Nephron (organoid): Measurements from ENCODE around the gene SLC39A10.

Source experiments
- H3K27ac Mint-ChIP-seq, 3 experiments: 2 replicates each; pipeline ENCODE4 v1.8.0; 2020; ENCODE audit warnings: mixed read lengths in 3 of 3, mild to moderate bottlenecking in 2 of 3, moderate library complexity in 1 of 3
- H3K27me3 Mint-ChIP-seq: 2 replicates; pipeline ENCODE4 v1.8.0; 2021; ENCODE audit warnings: low read depth, mild to moderate bottlenecking, moderate library complexity, mixed read lengths
- H3K36me3 Mint-ChIP-seq: 2 replicates; pipeline ENCODE4 v1.8.0; 2020; ENCODE audit warnings: low read depth, mixed read lengths
- H3K4me1 Mint-ChIP-seq: 2 replicates; pipeline ENCODE4 v1.8.0; 2020; ENCODE audit warnings: mixed read lengths
- H3K4me3 Mint-ChIP-seq, 3 experiments: 2 replicates each; pipeline ENCODE4 v1.8.0; 2020; ENCODE audit warnings: mild to moderate bottlenecking in 3 of 3, mixed read lengths in 3 of 3, moderate library complexity in 2 of 3
- H3K9me3 Mint-ChIP-seq: 2 replicates; pipeline ENCODE4 v1.8.0; 2020; ENCODE audit warnings: mixed read lengths
- TF ChIP-seq, protein P1 (sequence below), 3 experiments: fragments of 200-600 bp; sonication (generic); IDR thresholded peaks; one replicate each; pipeline ENCODE4 v1.5.0; 2021; ENCODE audit warnings: antibody characterized with exemption in 3 of 3; ENCODE audit not compliant: unreplicated experiment in 3 of 3

SLC39A10 gene

DNA sequence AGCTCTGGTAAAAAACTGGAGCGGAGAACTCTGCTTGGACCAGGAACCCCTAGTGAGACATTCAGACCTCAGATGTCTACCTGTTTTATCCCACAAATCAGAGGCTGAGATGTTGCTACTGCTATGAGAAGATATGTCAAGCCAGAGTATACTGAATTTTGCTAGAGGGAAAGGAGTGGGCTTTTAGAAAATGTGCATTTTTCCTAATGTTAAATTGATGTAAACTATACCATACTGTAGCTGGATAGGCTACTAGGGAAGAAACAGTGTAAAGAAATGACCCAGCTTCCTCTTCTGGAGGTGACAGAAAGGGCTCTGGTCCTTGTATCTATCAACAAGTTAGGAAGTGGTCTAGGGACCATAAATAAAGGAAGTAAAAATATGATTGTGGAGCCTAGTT is 65.0 kb downstream of the SLC39A10 start:
- H3K27me3 Mint-ChIP-seq, result no peaks in the 10 kb centered on the region
- TF ChIP-seq, protein P1, sequence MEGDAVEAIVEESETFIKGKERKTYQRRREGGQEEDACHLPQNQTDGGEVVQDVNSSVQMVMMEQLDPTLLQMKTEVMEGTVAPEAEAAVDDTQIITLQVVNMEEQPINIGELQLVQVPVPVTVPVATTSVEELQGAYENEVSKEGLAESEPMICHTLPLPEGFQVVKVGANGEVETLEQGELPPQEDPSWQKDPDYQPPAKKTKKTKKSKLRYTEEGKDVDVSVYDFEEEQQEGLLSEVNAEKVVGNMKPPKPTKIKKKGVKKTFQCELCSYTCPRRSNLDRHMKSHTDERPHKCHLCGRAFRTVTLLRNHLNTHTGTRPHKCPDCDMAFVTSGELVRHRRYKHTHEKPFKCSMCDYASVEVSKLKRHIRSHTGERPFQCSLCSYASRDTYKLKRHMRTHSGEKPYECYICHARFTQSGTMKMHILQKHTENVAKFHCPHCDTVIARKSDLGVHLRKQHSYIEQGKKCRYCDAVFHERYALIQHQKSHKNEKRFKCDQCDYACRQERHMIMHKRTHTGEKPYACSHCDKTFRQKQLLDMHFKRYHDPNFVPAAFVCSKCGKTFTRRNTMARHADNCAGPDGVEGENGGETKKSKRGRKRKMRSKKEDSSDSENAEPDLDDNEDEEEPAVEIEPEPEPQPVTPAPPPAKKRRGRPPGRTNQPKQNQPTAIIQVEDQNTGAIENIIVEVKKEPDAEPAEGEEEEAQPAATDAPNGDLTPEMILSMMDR (IDR thresholded peaks at IDR 0.05; ENCODE audit: unreplicated experiment in 3 of 3), result no peak
- H3K4me1 Mint-ChIP-seq, result no peaks in the 10 kb centered on the region
- no peak overlapping the region for H3K27ac Mint-ChIP-seq
- H3K36me3 Mint-ChIP-seq, result peaks cover 43% of the 10 kb centered on the region
- no peaks in the 10 kb centered on the region for H3K9me3 Mint-ChIP-seq
- no peak overlapping the region for H3K4me3 Mint-ChIP-seq

DNA sequence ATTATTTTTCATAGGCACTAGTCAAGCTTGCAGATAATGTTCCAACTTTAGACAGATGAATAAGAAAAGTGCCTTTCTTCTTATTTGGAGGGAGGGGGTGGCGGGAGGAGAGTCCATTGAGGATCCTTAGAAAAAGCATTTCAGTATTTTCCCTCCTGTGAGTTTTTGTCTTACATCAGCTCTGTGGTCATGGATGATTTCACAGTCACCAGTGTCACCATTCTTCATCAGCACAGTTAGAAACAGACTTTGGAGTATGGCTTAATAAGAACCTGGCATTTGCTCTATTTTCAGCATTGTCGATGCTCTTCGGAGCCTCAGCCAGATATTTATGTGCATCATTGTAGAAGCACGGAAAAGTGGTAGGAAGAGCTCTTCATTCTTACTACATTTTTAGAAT is 70.1 kb downstream of the SLC39A10 start:
- TF ChIP-seq, protein P1 (IDR thresholded peaks at IDR 0.05; ENCODE audit: unreplicated experiment in 3 of 3), result no peak
- Mint-ChIP-seq H3K4me3 (no peak overlapping the region), H3K27me3 (no peaks in the 10 kb centered on the region), H3K9me3 (no peaks in the 10 kb centered on the region), H3K27ac (no peak overlapping the region), H3K36me3 (peaks cover 54% of the 10 kb centered on the region), H3K4me1 (peaks cover 13% of the 10 kb centered on the region)

DNA sequence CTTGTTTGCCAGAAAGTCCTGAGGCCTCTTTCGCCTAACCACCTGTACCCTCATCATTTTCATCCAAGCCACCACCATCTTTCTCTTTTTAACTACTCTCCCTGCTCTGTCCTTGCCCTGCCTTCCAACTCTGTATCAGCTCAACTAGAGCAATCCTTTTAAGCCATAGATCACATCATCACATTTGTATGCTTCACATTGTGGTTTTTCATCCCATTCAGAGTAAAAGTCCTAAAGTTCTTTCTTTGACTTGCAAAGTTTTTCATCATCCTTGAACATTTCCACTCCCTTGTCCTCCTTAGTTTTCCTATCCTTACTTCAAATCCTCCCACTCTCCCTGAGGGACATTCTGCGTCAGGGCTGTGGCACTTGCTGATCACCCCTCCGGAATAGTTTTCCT is 73.9 kb downstream of the SLC39A10 start:
- Mint-ChIP-seq H3K27me3 (no peaks in the 10 kb centered on the region), H3K9me3 (no peaks in the 10 kb centered on the region), H3K4me3 (peak overlapping the region in 1 of 3 experiments; percentile 12), H3K27ac (peak overlapping the region; percentile 0 to 91 (median 36)), H3K36me3 (peaks cover 53% of the 10 kb centered on the region), H3K4me1 (peaks cover 13% of the 10 kb centered on the region)
- TF ChIP-seq, protein P1 (IDR thresholded peaks at IDR 0.05; ENCODE audit: unreplicated experiment in 3 of 3), result no peak

DNA sequence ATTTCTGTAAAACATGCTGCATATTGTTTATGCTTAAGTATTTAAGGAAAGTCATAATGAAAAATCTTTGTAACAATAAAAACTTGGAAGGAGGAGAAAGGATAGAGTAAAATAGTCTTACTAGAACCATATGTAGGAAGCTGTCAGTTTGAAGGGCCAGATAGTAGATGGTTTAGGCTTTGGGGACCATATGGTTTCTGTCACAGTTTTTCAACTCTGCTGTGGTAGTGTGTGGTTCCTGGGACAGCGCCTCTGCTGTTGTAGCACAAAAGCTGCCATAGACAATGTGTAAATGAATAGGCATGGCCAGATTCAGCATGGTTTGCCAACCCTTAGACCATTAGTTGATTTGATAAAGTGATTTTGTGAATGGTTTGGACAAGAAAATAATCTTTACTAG is 75.5 kb downstream of the SLC39A10 start:
- Mint-ChIP-seq H3K27me3 (no peaks in the 10 kb centered on the region), H3K4me1 (peaks cover 13% of the 10 kb centered on the region), H3K4me3 (no peak overlapping the region), H3K9me3 (no peaks in the 10 kb centered on the region), H3K27ac (peak overlapping the region; percentile 6 to 91 (median 23)), H3K36me3 (peaks cover 54% of the 10 kb centered on the region)
- TF ChIP-seq, protein P1 (IDR thresholded peaks at IDR 0.05; ENCODE audit: unreplicated experiment in 3 of 3), result no peak

DNA sequence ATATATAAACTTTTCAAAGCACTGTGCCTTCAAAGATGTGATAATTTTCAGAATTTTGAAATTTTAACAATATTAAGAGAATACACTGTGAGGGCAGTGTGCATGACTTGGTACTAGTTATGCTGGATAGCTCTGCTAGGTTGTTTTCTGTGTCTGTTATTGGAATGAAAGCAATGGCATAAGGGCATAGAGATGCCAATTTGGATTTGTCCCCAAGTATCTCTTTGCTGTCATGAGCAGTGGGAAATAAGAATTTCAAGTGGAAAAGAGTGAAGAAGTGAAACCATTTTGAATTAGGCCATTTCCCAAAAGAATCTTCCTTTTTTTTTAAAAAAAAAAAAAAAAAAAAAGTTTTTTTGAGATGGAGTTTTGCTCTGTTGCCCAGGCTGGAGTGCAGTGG is 76.8 kb downstream of the SLC39A10 start:
- no peaks in the 10 kb centered on the region for H3K27me3 Mint-ChIP-seq

DNA sequence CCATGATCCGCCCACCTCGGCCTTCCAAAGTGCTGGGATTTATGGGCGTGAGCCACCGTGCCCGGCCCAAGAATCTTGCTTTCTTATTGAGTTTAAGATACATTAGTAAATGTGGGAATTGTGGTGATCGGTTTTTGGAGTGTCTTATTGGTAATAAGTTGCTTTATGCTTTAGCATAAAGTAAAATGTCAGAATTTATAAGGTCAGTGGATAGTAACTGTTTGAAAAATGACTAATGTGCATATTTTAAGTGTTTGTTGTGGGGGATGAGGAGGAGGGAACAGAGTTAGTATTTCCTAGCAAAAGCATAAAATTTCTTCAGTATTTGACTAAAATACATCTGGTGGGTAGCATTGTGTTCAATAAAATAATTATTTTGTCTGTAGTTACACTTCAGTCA is 77.4 kb downstream of the SLC39A10 start:
- no peaks in the 10 kb centered on the region for H3K27me3 Mint-ChIP-seq
- no peak overlapping the region for H3K4me3 Mint-ChIP-seq
- H3K27ac Mint-ChIP-seq, result peak overlapping the region in 2 of 3 experiments; percentile 27 to 36
- peaks cover 19% of the 10 kb centered on the region for H3K4me1 Mint-ChIP-seq
- peaks cover 56% of the 10 kb centered on the region for H3K36me3 Mint-ChIP-seq
- TF ChIP-seq, protein P1 (IDR thresholded peaks at IDR 0.05; ENCODE audit: unreplicated experiment in 3 of 3), result no peak
- no peaks in the 10 kb centered on the region for H3K9me3 Mint-ChIP-seq

More for the DNA sequence above, 76.8 kb downstream of the SLC39A10 start:
- Mint-ChIP-seq H3K36me3 (peaks cover 58% of the 10 kb centered on the region), H3K4me3 (no peak overlapping the region), H3K27ac (no peak overlapping the region), H3K4me1 (peaks cover 14% of the 10 kb centered on the region), H3K9me3 (no peaks in the 10 kb centered on the region)
- TF ChIP-seq, protein P1 (IDR thresholded peaks at IDR 0.05; ENCODE audit: unreplicated experiment in 3 of 3), result no peak
